Retinal pigment epithelial cell (primary cell): ENCODE measurements around the gene PRCC.

Experiments used
- DNase-seq: peaks from one replicate; pipeline ENCODE4 v3.0.0-alpha.2; 2010; ENCODE audit warnings: low read depth
- H3K4me3 ChIP-seq: 2 replicates; pipeline ENCODE4 v1.5.1; 2011; ENCODE audit warnings: mild to moderate bottlenecking, low read length, control low read depth, moderate library complexity
- TF ChIP-seq, protein P1 (sequence below): conservative IDR thresholded peaks from 2 replicates; pipeline ENCODE4 v1.5.1; 2011; ENCODE audit warnings: low read depth, low read length, control low read depth, inconsistent platforms

PRCC gene

DNA sequence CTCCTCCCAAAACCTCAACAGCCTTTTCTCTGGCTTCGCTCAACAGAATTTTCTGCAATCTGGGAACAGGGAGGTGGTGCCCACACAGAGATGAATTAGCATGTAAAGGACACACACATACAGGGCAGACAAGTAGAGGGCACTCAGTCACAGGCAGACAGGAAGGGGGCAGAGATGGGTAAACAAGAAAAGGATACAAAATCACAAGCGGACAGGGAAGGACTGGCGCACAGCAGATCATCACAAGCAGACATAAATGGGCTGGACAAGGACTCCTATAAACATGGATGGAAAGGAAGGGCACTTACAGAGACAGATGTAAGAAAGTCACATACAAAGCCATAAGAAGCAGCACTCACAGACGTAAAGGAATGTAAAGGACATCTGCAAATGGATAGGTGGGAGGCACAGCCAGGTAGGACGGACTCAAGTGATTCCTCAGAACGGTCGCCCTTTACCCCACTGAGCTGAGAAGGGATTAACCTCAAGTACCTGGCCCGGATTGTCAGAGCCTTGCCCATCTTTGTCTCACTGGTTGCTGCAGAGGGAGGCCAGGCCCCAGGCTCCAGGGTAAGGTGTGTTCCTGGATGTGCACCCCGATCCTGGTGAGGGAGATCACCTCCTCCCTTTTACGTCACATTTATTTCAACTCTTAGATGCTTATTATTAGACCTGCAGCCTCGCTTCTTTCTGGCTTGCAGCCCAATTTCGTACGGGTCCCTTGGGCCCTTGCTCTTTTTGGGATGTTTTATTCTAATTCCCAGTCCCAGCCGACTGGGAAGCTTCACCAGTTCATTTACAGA is 836 bp upstream of the PRCC start:
- peak overlapping the region; percentile 78 for H3K4me3 ChIP-seq
- TF ChIP-seq, protein P1, sequence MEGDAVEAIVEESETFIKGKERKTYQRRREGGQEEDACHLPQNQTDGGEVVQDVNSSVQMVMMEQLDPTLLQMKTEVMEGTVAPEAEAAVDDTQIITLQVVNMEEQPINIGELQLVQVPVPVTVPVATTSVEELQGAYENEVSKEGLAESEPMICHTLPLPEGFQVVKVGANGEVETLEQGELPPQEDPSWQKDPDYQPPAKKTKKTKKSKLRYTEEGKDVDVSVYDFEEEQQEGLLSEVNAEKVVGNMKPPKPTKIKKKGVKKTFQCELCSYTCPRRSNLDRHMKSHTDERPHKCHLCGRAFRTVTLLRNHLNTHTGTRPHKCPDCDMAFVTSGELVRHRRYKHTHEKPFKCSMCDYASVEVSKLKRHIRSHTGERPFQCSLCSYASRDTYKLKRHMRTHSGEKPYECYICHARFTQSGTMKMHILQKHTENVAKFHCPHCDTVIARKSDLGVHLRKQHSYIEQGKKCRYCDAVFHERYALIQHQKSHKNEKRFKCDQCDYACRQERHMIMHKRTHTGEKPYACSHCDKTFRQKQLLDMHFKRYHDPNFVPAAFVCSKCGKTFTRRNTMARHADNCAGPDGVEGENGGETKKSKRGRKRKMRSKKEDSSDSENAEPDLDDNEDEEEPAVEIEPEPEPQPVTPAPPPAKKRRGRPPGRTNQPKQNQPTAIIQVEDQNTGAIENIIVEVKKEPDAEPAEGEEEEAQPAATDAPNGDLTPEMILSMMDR = no peak
- no peak for DNase-seq

- H3K4me3 ChIP-seq = peak overlapping the region; percentile 78
- DNase-seq = no peak
- TF ChIP-seq, protein P1 = no peak
These were observed 707 bp downstream of the PRCC start for GRCh38 chr1:156767879-156768604.

- H3K4me3 ChIP-seq = peak overlapping the region; percentile 78
- TF ChIP-seq, protein P1 = no peak
- DNase-seq = no peak
These were observed 1.4 kb downstream of the PRCC start for GRCh38 chr1:156768610-156769295.

- TF ChIP-seq, protein P1 = no peak
- no peak overlapping the region for H3K4me3 ChIP-seq
These were observed 4.9 kb downstream of the PRCC start for GRCh38 chr1:156772222-156772621.

DNA sequence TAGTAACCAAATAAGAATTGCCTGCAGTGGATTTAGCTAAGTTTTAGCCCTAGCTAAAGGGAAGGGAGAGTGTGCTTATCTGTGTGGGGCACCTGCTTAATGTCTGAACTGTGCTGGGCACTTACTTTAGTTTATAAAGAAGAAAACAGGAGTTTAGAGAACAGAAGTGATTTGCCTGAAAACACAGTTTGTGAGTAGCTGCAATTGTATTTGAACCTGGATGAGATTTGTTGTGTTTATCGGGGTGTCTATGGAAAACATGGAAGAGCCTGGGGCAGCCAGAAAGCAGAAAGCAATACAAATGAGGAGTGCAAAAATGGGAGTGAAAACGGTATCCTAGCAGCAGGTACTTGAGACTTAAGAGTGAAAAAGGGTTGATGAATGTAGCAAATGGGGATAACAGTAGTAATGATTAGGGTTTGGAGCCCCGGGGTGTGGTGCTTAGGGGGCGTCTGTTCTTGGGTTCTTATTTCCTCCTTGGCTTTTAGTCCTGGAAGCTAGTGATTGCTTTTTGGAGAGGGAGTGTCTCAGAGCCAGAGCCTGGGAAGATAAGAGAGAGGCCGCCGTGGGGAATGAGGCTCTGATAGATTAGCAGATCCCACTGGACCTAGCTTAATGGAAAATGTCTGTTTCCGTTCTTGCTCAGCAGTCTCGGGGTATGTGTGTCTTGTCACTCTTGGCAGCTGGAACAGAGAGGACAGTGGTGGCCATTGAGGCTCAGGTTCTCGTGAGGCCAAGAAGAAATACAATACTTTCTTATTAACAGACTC is 5.6 kb downstream of the PRCC start:
- no peak for DNase-seq
- TF ChIP-seq, protein P1 = no peak
- no peak overlapping the region for H3K4me3 ChIP-seq

More at GRCh38 chr1:156772222-156772621, 4.9 kb downstream of the PRCC start:
- DNase-seq = no peak

DNA sequence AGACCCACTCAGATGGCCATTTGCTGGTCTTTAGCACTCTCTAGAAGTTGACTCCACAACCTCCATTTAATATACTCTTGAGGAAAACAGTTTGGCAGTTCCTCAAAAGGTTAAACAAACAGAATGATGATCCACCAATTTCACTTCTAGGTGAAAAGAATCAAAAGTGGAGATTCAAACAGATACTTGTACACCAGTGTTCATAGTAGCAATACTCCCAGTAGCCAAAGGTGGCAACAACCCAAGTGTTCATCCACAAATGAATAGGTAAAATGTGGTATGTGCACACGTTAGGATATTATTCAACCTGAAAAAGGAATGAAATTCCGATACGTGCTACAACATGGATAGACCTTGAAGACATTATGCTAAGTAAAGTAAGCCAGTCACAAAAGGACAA is 6.3 kb downstream of the PRCC start:
- H3K4me3 ChIP-seq = no peak overlapping the region
- TF ChIP-seq, protein P1 = no peak
- DNase-seq = no peak
